ENCODE data around the gene TCF12.

The TCF12 gene

DNA sequence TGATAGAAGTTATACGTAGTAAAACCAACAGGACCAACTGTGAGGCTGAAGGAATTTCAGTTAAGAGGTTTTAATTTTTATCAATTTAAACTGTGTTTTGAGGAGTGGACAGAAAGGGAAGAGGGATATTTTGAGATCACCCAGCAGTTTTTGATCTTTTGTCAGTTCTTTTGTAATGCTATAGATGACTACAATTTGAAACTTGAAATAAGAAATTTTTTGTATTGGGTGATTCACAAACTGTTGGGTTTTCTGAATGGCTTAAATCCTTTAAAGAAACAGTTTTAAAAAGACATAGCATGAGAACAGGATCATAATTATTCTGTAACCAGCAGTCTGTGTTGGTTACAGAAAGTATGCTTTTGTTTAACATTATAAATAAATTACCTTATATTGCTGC, 67.4 kb downstream of the TCF12 start:
- H3K4me1 ChIP-seq (ENCODE audit: insufficient read depth, low read length, poor library complexity, severe bottlenecking) = peaks cover 62% of the 10 kb centered on the region
- H3K9me2 ChIP-seq (replicated peaks; ENCODE audit: low read depth, low read length) = no peaks in the 10 kb centered on the region
- no peak for TF ChIP-seq EZH2phosphoT487 (IDR thresholded peaks at IDR 0.05; ENCODE audit: borderline replicate concordance)
- TF ChIP-seq, protein P1, sequence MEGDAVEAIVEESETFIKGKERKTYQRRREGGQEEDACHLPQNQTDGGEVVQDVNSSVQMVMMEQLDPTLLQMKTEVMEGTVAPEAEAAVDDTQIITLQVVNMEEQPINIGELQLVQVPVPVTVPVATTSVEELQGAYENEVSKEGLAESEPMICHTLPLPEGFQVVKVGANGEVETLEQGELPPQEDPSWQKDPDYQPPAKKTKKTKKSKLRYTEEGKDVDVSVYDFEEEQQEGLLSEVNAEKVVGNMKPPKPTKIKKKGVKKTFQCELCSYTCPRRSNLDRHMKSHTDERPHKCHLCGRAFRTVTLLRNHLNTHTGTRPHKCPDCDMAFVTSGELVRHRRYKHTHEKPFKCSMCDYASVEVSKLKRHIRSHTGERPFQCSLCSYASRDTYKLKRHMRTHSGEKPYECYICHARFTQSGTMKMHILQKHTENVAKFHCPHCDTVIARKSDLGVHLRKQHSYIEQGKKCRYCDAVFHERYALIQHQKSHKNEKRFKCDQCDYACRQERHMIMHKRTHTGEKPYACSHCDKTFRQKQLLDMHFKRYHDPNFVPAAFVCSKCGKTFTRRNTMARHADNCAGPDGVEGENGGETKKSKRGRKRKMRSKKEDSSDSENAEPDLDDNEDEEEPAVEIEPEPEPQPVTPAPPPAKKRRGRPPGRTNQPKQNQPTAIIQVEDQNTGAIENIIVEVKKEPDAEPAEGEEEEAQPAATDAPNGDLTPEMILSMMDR (conservative IDR thresholded peaks at IDR 0.05; ENCODE audit: low read length) = no peak
- no peaks in the 10 kb centered on the region for H3F3A ChIP-seq (ENCODE audit: low read depth)
- H3K9ac ChIP-seq (ENCODE audit: low read depth, low read length, poor library complexity, severe bottlenecking) = no peak overlapping the region
- H2AFZ ChIP-seq (ENCODE audit: low read length) = no peak overlapping the region
- H3K27me3 ChIP-seq (ENCODE audit: insufficient read depth, low read length, poor library complexity, severe bottlenecking) = no peaks in the 10 kb centered on the region
- H3K4me3 ChIP-seq (ENCODE audit: low read length, poor library complexity, severe bottlenecking) = no peak overlapping the region
- H4K20me1 ChIP-seq (ENCODE audit: insufficient read depth, low read length, poor library complexity, severe bottlenecking) = peaks cover 41% of the 10 kb centered on the region
- H3K4me2 ChIP-seq (ENCODE audit: low read depth, low read length, poor library complexity, severe bottlenecking) = no peak overlapping the region
- peaks cover 93% of the 10 kb centered on the region for H3K79me2 ChIP-seq (ENCODE audit: insufficient read depth, low read length)
- no peaks in the 10 kb centered on the region for H3K9me3 ChIP-seq (ENCODE audit: insufficient read depth, low read depth, low read length)
- no peaks in the 10 kb centered on the region for H3K36me3 ChIP-seq (ENCODE audit: insufficient read depth, low read length)

DNA sequence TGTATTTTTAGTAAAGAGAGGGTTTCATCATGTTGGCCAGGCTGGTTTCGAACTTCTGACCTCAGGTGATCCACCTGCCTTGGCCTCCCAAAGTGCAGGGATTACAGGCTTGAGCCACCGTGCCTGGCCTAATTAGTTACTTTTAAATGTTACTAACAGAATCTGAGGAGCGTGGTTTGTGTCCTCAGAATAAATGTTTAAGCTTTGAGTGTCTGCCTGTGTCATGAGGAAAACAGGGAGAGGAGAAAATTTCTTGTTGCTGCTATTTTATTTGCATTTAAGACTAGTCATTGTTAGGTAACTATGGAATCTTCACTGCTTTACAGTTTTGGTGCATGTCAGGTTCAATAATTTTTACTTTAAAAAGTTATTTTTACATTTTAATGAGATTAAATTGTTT, 68.8 kb downstream of the TCF12 start:
- Histone ChIP-seq H2AFZ (ENCODE audit: low read length) (no peak overlapping the region), H3K27me3 (ENCODE audit: insufficient read depth, low read length, poor library complexity, severe bottlenecking) (no peaks in the 10 kb centered on the region), H3F3A (ENCODE audit: low read depth) (no peaks in the 10 kb centered on the region), H3K36me3 (ENCODE audit: insufficient read depth, low read length) (no peaks in the 10 kb centered on the region), H3K9me3 (ENCODE audit: insufficient read depth, low read depth, low read length) (no peaks in the 10 kb centered on the region), H4K20me1 (ENCODE audit: insufficient read depth, low read length, poor library complexity, severe bottlenecking) (peaks cover 38% of the 10 kb centered on the region), H3K4me3 (ENCODE audit: low read length, poor library complexity, severe bottlenecking) (no peak overlapping the region), H3K79me2 (ENCODE audit: insufficient read depth, low read length) (peaks cover 92% of the 10 kb centered on the region), H3K9me2 (replicated peaks; ENCODE audit: low read depth, low read length) (no peaks in the 10 kb centered on the region), H3K4me2 (ENCODE audit: low read depth, low read length, poor library complexity, severe bottlenecking) (no peak overlapping the region), H3K4me1 (ENCODE audit: insufficient read depth, low read length, poor library complexity, severe bottlenecking) (peaks cover 54% of the 10 kb centered on the region), H3K9ac (ENCODE audit: low read depth, low read length, poor library complexity, severe bottlenecking) (no peak overlapping the region)
- TF ChIP-seq EZH2phosphoT487 (IDR thresholded peaks at IDR 0.05; ENCODE audit: borderline replicate concordance) = no peak
- TF ChIP-seq, protein P1 (conservative IDR thresholded peaks at IDR 0.05; ENCODE audit: low read length) = no peak

GRCh38 chr15:56988219-56988618, 69.8 kb downstream of the TCF12 start:
- Histone ChIP-seq H3K27me3 (ENCODE audit: insufficient read depth, low read length, poor library complexity, severe bottlenecking) (no peaks in the 10 kb centered on the region), H3K9me2 (replicated peaks; ENCODE audit: low read depth, low read length) (no peaks in the 10 kb centered on the region), H3F3A (ENCODE audit: low read depth) (no peaks in the 10 kb centered on the region), H3K4me1 (ENCODE audit: insufficient read depth, low read length, poor library complexity, severe bottlenecking) (peaks cover 46% of the 10 kb centered on the region), H3K9me3 (ENCODE audit: insufficient read depth, low read depth, low read length) (no peaks in the 10 kb centered on the region), H4K20me1 (ENCODE audit: insufficient read depth, low read length, poor library complexity, severe bottlenecking) (peaks cover 38% of the 10 kb centered on the region), H3K79me2 (ENCODE audit: insufficient read depth, low read length) (peaks cover 94% of the 10 kb centered on the region), H3K4me3 (ENCODE audit: low read length, poor library complexity, severe bottlenecking) (no peak overlapping the region), H3K36me3 (ENCODE audit: insufficient read depth, low read length) (peaks cover 2% of the 10 kb centered on the region; the same call in 1 of the 2 replicates), H3K9ac (ENCODE audit: low read depth, low read length, poor library complexity, severe bottlenecking) (no peak overlapping the region), H3K4me2 (ENCODE audit: low read depth, low read length, poor library complexity, severe bottlenecking) (no peak overlapping the region), H2AFZ (ENCODE audit: low read length) (no peak overlapping the region)
- TF ChIP-seq EZH2phosphoT487 (IDR thresholded peaks at IDR 0.05; ENCODE audit: borderline replicate concordance) = no peak
- TF ChIP-seq, protein P1 (conservative IDR thresholded peaks at IDR 0.05; ENCODE audit: low read length) = no peak
